ENCODE data around the gene SUSD1.

The SUSD1 gene

GRCh38 chr9:112037281-112038016 is 137.6 kb downstream of the SUSD1 start:
- H3K4me1 Mint-ChIP-seq (ENCODE audit: low read depth) = peaks cover 18% of the 10 kb centered on the region
- intact Hi-C loops (cut with micrococcal nuclease) = no loop called here
- H3K36me3 Mint-ChIP-seq (ENCODE audit: low read depth) = peaks cover 84% of the 10 kb centered on the region
- H3K4me3 Mint-ChIP-seq = no peak overlapping the region
- H3K27me3 Mint-ChIP-seq = no peaks in the 10 kb centered on the region
- no peak overlapping the region for H3K27ac Mint-ChIP-seq
- H3K9me3 Mint-ChIP-seq = no peaks in the 10 kb centered on the region

DNA sequence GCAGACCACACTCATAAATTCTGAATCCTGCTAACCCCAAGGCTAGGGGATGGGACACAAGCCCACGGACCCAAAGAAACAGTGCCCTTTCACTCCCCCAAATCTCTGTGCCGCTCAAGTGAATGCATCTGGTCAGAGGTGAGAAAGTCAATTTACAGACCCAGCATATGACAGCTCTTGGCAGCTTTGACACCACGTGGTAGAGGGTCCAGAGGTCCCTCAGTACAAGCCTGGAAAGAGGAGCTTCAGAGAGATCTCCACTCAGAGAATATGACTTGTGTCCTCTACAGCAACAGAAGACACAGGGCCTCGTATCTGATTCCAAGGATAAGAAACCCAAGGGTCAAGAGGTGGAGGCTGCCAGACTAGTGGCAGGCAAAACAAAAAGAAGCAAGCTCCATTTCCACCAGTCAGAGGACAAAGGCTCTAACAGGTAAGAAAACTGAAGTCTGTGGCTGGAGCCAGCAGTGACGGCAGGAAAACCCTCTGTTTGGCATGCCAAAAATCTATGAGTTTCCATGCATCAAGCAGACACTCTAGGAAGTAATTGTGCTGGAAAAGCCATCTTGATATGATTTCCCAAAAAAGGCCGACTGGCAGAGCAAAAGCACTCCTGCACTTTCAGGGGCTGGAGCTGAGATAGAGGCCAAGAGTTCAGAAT is 139.8 kb downstream of the SUSD1 start:
- Mint-ChIP-seq H3K9me3 (no peaks in the 10 kb centered on the region), H3K27ac (no peak overlapping the region), H3K4me3 (no peak overlapping the region), H3K4me1 (ENCODE audit: low read depth) (peaks cover 36% of the 10 kb centered on the region), H3K36me3 (ENCODE audit: low read depth) (peaks cover 76% of the 10 kb centered on the region), H3K27me3 (no peaks in the 10 kb centered on the region)
- intact Hi-C loops (cut with micrococcal nuclease) = no loop called here

DNA sequence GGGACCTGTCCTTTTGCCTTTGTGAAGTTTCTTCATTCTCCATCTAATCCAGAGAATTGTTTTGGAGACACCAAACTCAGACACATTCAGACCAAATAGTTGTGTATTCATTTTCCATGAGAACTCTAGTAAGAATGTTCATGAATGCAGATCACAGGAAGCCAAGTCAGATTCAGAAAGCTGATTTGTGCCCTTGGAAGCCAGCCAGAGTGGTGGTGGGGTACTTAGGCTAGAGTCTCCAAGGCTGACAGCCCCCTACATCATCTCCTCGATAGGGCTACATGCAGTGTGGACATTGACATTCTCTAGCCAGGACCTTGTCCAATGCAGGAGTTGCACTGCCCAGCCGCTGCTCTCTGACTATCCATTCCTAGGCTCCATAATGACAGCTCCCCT is 140.9 kb downstream of the SUSD1 start:
- no peak overlapping the region for H3K27ac Mint-ChIP-seq
- peaks cover 65% of the 10 kb centered on the region for H3K36me3 Mint-ChIP-seq (ENCODE audit: low read depth)
- no peaks in the 10 kb centered on the region for H3K9me3 Mint-ChIP-seq
- no peaks in the 10 kb centered on the region for H3K27me3 Mint-ChIP-seq
- H3K4me3 Mint-ChIP-seq = no peak overlapping the region
- peaks cover 36% of the 10 kb centered on the region for H3K4me1 Mint-ChIP-seq (ENCODE audit: low read depth)
- intact Hi-C loops (cut with micrococcal nuclease) = loop anchor here (5.0 kb wide), 1 partner anchor 33 kb away; no protein-coding TSS in a partner anchor

DNA sequence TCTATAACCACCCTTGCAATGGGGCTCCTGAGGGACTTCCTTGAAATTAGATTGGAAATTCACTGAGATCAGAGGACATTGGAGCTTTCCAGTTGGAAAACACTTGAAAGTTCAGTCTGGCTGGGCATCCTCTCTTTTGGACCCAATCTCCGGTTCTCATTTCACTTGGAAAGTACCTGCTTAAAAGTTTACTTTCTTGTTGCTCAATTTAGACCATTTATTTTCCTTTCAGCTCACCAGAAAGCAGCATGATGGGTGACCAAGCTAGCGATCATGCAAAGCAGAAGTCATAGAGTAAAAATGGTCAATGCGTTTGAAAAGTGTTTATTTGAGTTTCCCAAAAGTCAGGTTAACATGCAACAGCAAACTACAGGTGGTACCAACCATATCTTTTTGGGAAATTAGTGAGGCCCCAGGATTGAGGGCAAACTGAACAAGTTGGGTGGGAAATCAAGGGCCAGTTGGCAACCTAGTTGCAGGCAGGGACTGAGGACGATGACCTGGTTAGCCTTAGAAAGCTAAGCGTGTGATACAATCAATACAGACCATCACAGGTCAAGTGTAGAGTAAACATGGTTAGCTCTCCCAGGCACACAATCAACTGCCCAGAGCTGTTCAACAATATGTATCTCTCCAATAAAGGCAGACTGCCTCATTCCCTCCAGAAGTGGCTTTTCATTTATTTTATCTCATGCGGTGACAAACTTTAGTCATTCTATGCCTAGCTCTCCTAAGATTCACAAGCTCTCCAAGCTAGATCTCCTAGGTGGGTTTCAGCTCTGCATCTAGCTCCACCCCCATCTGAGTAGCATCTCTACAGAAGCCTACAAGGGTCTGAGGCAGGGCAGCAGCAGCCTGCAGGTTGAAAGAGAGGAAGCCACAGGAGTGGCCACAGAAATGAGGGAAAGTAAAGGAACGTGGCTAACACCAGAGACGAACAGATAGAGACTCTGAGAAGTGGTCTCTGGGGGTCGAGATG is 141.6 kb downstream of the SUSD1 start:
- H3K4me3 Mint-ChIP-seq = no peak overlapping the region
- no peak overlapping the region for H3K27ac Mint-ChIP-seq
- H3K27me3 Mint-ChIP-seq = no peaks in the 10 kb centered on the region
- H3K9me3 Mint-ChIP-seq = no peaks in the 10 kb centered on the region
- H3K36me3 Mint-ChIP-seq (ENCODE audit: low read depth) = peaks cover 59% of the 10 kb centered on the region
- intact Hi-C loops (cut with micrococcal nuclease) = loop anchor here (5.0 kb wide), 1 partner anchor 34 kb away; no protein-coding TSS in a partner anchor
- peaks cover 43% of the 10 kb centered on the region for H3K4me1 Mint-ChIP-seq (ENCODE audit: low read depth)

DNA sequence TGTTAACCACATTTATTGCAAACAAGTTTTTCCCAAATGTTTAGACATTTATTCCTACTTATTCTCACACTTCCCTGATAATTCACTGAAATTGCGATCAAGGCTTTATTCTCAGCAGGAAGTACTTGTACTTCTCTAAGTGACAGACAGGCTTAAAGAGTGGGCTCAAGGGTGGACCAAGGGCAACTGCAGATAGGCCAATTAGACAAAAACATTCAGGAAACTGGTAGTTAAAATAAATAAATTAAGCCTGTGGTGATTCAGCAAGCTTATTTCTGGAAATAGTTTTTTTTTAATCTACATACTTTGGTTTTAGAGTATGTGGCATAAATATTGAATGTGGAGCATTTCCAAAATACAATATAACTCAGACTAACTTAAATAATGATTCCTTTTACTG is 142.4 kb downstream of the SUSD1 start:
- Mint-ChIP-seq H3K27me3 (no peaks in the 10 kb centered on the region), H3K4me1 (ENCODE audit: low read depth) (peaks cover 49% of the 10 kb centered on the region), H3K36me3 (ENCODE audit: low read depth) (peaks cover 53% of the 10 kb centered on the region), H3K4me3 (no peak overlapping the region), H3K27ac (no peak overlapping the region), H3K9me3 (no peaks in the 10 kb centered on the region)
- intact Hi-C loops (cut with micrococcal nuclease) = loop anchor here (5.0 kb wide), 1 partner anchor 35 kb away; no protein-coding TSS in a partner anchor

DNA sequence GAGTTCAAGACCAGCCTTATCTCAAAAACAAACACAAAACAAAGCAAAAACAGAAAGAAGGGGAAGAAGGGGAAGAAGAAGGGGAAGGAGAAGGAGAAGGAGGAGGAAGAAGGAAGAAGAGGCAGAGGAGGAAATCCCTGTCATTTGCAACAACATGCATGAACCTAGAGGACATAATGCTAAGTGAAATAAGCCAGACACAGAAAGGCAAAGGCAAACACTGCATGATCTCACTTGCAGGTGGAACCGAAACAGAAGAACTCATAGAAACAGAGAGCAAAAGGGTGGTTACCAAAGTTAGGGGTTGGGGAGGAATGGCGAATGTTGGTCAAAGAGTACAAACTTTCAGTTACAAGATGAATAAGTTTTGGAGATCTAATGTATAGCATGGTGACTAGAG is 143.1 kb downstream of the SUSD1 start:
- Mint-ChIP-seq H3K36me3 (ENCODE audit: low read depth) (peaks cover 46% of the 10 kb centered on the region), H3K4me3 (peak overlapping the region; percentile 7), H3K4me1 (ENCODE audit: low read depth) (peaks cover 47% of the 10 kb centered on the region), H3K27me3 (no peaks in the 10 kb centered on the region), H3K9me3 (no peaks in the 10 kb centered on the region), H3K27ac (peak overlapping the region; percentile 64)
- intact Hi-C loops (cut with micrococcal nuclease) = loop anchor here (5.0 kb wide), 1 partner anchor 35 kb away; no protein-coding TSS in a partner anchor

- Mint-ChIP-seq H3K9me3 (no peaks in the 10 kb centered on the region), H3K36me3 (ENCODE audit: low read depth) (peaks cover 40% of the 10 kb centered on the region), H3K4me3 (no peak overlapping the region), H3K27ac (peak overlapping the region; percentile 64), H3K27me3 (no peaks in the 10 kb centered on the region), H3K4me1 (ENCODE audit: low read depth) (peaks cover 44% of the 10 kb centered on the region)
- intact Hi-C loops (cut with micrococcal nuclease) = loop anchor here (5.0 kb wide), 1 partner anchor 36 kb away; no protein-coding TSS in a partner anchor
These were observed 143.7 kb downstream of the SUSD1 start for GRCh38 chr9:112031400-112031799.

DNA sequence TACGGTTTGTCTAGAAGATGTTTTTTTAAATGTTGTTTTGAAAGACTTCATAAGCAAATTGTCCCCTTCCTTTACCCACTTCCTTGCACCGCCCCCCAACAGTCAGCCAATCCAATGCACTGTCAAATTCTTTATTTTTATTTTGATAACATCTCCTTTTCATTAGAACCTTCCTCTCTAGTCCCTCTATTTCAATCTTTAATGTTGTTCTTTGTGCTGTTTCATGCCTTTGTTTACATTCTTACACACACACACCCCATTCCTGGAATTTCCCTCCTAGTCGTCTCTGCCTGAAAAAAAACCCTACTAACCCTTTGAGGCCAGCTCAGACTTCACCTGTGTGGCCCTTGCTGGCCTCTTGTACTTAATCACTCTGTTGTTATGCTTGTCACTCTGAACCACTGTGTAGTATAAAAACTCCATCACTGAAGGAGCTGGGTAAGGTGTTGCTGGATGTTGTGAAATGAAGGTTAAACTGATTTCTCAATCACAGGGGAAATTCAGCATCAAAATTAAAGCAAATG is 145.1 kb downstream of the SUSD1 start:
- Mint-ChIP-seq H3K9me3 (peaks cover 7% of the 10 kb centered on the region), H3K27ac (peak overlapping the region; percentile 22), H3K27me3 (peaks cover 1% of the 10 kb centered on the region), H3K36me3 (ENCODE audit: low read depth) (peaks cover 36% of the 10 kb centered on the region), H3K4me3 (no peak overlapping the region), H3K4me1 (ENCODE audit: low read depth) (peaks cover 50% of the 10 kb centered on the region)
- intact Hi-C loops (cut with micrococcal nuclease) = loop anchor here (5.0 kb wide), 1 partner anchor 37 kb away; no protein-coding TSS in a partner anchor

DNA sequence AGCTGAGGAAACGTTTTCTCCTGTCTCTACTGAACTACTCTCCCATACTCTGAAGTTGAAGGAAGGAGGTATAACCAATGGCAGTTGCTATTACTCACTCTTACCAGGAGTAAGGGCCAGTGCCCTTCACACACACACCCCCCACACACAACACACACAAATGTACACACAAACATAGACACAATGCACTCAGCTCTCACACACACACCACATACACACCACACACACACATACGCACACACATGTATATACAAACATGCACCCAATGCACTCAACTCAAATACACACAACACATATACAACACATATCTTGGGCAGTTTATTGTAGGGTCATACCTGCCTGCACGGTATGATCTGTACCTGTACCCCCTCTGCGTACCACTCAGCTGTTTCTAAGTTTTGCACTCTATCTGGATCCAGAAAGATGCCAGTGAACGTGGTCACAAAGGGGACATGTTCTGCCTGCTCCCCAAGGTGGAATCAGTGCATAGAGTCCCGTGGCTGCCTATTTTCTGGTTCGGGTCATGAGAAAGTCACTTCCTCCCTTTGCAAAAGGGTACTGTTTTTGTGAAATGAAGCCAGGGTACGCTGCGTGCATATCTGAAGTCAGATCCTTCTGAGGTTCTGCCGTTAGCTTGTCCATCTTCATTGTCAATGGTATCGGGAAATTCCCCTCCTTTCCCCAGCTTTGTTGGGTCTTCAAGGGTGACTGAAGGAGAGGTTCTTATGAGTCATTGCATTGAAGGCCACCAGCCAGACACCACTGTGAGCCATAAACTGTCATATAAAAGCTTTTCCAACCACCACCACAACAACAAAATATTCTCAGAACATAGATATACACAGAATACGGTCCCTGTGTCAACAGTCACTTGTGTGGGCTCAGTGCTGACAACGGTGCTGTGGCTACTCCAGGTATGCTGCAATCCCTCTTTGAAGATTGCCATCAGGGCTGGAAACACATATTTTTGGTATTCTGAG is 146.6 kb downstream of the SUSD1 start:
- intact Hi-C loops (cut with micrococcal nuclease) = no loop called here
- H3K4me3 Mint-ChIP-seq = no peak overlapping the region
- H3K27me3 Mint-ChIP-seq = peaks cover 1% of the 10 kb centered on the region
- H3K4me1 Mint-ChIP-seq (ENCODE audit: low read depth) = peaks cover 50% of the 10 kb centered on the region
- no peak overlapping the region for H3K27ac Mint-ChIP-seq
- H3K36me3 Mint-ChIP-seq (ENCODE audit: low read depth) = peaks cover 21% of the 10 kb centered on the region
- H3K9me3 Mint-ChIP-seq = peaks cover 9% of the 10 kb centered on the region

GRCh38 chr9:112025850-112026249 is 149.2 kb downstream of the SUSD1 start:
- peaks cover 50% of the 10 kb centered on the region for H3K4me1 Mint-ChIP-seq (ENCODE audit: low read depth)
- intact Hi-C loops (cut with micrococcal nuclease) = no loop called here
- no peak overlapping the region for H3K27ac Mint-ChIP-seq
- H3K36me3 Mint-ChIP-seq (ENCODE audit: low read depth) = peaks cover 8% of the 10 kb centered on the region
- no peak overlapping the region for H3K4me3 Mint-ChIP-seq
- peaks cover 9% of the 10 kb centered on the region for H3K9me3 Mint-ChIP-seq
- H3K27me3 Mint-ChIP-seq = peaks cover 1% of the 10 kb centered on the region

- H3K4me1 Mint-ChIP-seq (ENCODE audit: low read depth) = peaks cover 24% of the 10 kb centered on the region
- peaks cover 6% of the 10 kb centered on the region for H3K36me3 Mint-ChIP-seq (ENCODE audit: low read depth)
- intact Hi-C loops (cut with micrococcal nuclease) = no loop called here
- peak overlapping the region; percentile 61 for H3K27ac Mint-ChIP-seq
- H3K27me3 Mint-ChIP-seq = peaks cover 1% of the 10 kb centered on the region
- peaks cover 9% of the 10 kb centered on the region for H3K9me3 Mint-ChIP-seq
- H3K4me3 Mint-ChIP-seq = no peak overlapping the region
These were observed 153.4 kb downstream of the SUSD1 start for GRCh38 chr9:112021742-112022141.

DNA sequence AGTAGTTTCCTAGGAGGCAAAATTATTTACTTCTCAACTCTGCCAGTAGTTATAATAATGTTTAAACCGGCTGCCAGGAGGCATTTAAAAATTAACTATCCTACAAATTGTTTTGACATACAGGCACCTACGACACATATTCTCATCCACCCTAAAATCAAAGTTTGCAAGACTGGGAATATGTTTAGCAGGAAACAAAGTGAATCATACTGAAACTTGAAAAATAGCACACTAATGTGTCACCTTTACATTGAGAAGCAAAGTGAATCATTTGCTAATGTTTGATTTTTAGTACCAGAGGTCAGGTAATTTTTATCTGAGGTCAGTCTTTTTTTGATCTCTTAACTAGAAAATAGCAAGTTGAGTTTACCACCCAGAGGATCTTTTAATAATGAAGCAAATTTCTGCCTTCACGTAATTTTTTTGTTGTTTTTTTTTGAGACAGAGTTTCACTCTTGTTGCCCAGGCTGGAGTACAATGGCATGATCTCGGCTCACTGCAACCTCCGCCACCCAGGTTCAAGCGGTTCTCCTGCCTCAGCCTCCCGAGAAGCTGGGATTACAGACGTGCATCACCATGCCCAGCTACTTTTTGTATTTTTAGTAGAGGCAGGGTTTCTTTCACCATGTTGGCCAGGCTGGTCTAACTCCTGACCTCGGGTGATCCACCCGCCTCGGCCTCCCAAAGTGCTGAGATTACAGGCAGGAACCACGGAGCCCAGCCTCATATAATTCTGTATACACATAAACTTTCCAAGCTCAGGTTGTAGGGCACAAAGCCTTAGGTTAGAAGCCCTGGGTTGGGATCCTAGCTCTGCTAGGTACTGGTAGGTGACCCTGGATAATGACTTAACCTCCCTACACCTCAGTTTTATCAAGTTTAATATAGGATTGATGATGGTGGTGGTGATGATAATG is 154.2 kb downstream of the SUSD1 start:
- H3K4me1 Mint-ChIP-seq (ENCODE audit: low read depth) = peaks cover 24% of the 10 kb centered on the region
- H3K4me3 Mint-ChIP-seq = no peak overlapping the region
- H3K27me3 Mint-ChIP-seq = peaks cover 1% of the 10 kb centered on the region
- intact Hi-C loops (cut with micrococcal nuclease) = no loop called here
- H3K36me3 Mint-ChIP-seq (ENCODE audit: low read depth) = peaks cover 6% of the 10 kb centered on the region
- H3K9me3 Mint-ChIP-seq = peaks cover 9% of the 10 kb centered on the region
- no peak overlapping the region for H3K27ac Mint-ChIP-seq
